ENCODE results near the gene SNIP1. TPM values are rescaled to one million over a fixed set of nuclear protein-coding genes. Genes with fewer than 3 reads are reported as not detected.
"Not testable (repeated sequence)": the region's sequence is repeated elsewhere in the genome, so short reads cannot be mapped to it uniquely, and the experiment has no call there.

Gene SNIP1
- total RNA-seq, 1 donor from 2014 or later = 8.7 TPM

GRCh38 chr1:37509181-37509580 is 44.9 kb downstream of the SNIP1 start:
- ATAC-seq = no peak

GRCh38 chr1:37506740-37507139 is 47.4 kb downstream of the SNIP1 start:
- ATAC-seq = no peak

GRCh38 chr1:37502791-37503190 is 51.3 kb downstream of the SNIP1 start:
- ATAC-seq = not testable (repeated sequence)

GRCh38 chr1:37502104-37502503 is 52.0 kb downstream of the SNIP1 start:
- ATAC-seq = no peak

- ATAC-seq = no peak
Measured at GRCh38 chr1:37501661-37502060, 52.4 kb downstream of the SNIP1 start.

- peak; percentile 41 for ATAC-seq
Measured at GRCh38 chr1:37498872-37499617, 55.0 kb downstream of the SNIP1 start.

GRCh38 chr1:37497832-37498231 is 56.3 kb downstream of the SNIP1 start:
- ATAC-seq = peak; percentile 55

- ATAC-seq = no peak
Measured at GRCh38 chr1:37495875-37496274, 58.2 kb downstream of the SNIP1 start.

GRCh38 chr1:37493336-37494098 is 60.6 kb downstream of the SNIP1 start:
- ATAC-seq = no peak

GRCh38 chr1:37487619-37487984 is 66.5 kb downstream of the SNIP1 start:
- no peak for ATAC-seq

GRCh38 chr1:37486680-37487618 is 67.1 kb downstream of the SNIP1 start:
- ATAC-seq = peak; percentile 75

- peak; percentile 0 for ATAC-seq
Measured at GRCh38 chr1:37485902-37486679, 68.0 kb downstream of the SNIP1 start.

Other genes starting within 250 kb of the SNIP1 start
- 43.6 TPM for gene ZC3H12A, start 79.7 kb downstream of the SNIP1 start, total RNA-seq
- 32.7 TPM for gene MEAF6, start 39.5 kb downstream of the SNIP1 start, total RNA-seq
- gene DNALI1, start 2.6 kb upstream of the SNIP1 start, total RNA-seq = 0.16 TPM
- 28.6 TPM for gene GNL2, start 41.6 kb upstream of the SNIP1 start, total RNA-seq
- 0.20 TPM for gene RSPO1, start 80.6 kb upstream of the SNIP1 start, total RNA-seq
- 14.1 TPM for gene CDCA8, start 138.2 kb upstream of the SNIP1 start, total RNA-seq
- 0.68 TPM for gene EPHA10, start 210.8 kb upstream of the SNIP1 start, total RNA-seq
- gene MANEAL, start 239.6 kb upstream of the SNIP1 start, total RNA-seq = 3.1 TPM

Data from esophagus mucosa (tissue), 1 donor.